ENCODE results near the gene PLA2G4D. TPM values are rescaled to one million over a fixed set of nuclear protein-coding genes. Genes with fewer than 3 reads are reported as not detected.

Gene PLA2G4D
- total RNA-seq, 2 donors from 2014 or later = not detected

GRCh38 chr15:42136513-42136912, 42.2 kb upstream of the PLA2G4D start:
- no peak for TF ChIP-seq CTCF (IDR thresholded peaks at IDR 0.05)
- Histone ChIP-seq H3K4me1 (ENCODE audit: control insufficient read depth in 1 of 2, low read depth in 2 of 2) (no peaks in the 10 kb centered on the region), H3K9me3 (no peaks in the 10 kb centered on the region), H3K27me3 (replicated peaks; ENCODE audit: insufficient read depth) (no peaks in the 10 kb centered on the region), H3K36me3 (no peaks in the 10 kb centered on the region), H3K4me3 (no peak overlapping the region), H3K27ac (no peak overlapping the region)
- DNase-seq (ENCODE audit: low spot score) = no peak
- no peak for ATAC-seq (ENCODE audit: insufficient number of reproducible peaks, low FRiP score, low read depth)

- ATAC-seq (ENCODE audit: insufficient number of reproducible peaks, low FRiP score, low read depth) (no peak), DNase-seq (ENCODE audit: low spot score) (no peak)
- Histone ChIP-seq H3K27me3 (replicated peaks; ENCODE audit: insufficient read depth) (no peaks in the 10 kb centered on the region), H3K36me3 (no peaks in the 10 kb centered on the region), H3K9me3 (no peaks in the 10 kb centered on the region), H3K4me3 (no peak overlapping the region), H3K27ac (no peak overlapping the region), H3K4me1 (ENCODE audit: control insufficient read depth in 1 of 2, low read depth in 2 of 2) (no peaks in the 10 kb centered on the region)
- no peak for TF ChIP-seq CTCF (IDR thresholded peaks at IDR 0.05)
These were observed 41.0 kb upstream of the PLA2G4D start for GRCh38 chr15:42135351-42135750.

GRCh38 chr15:42134617-42135245, 40.4 kb upstream of the PLA2G4D start:
- no peak for ATAC-seq (ENCODE audit: insufficient number of reproducible peaks, low FRiP score, low read depth)
- H3K9me3 ChIP-seq = no peaks in the 10 kb centered on the region
- H3K27ac ChIP-seq = no peak overlapping the region
- H3K36me3 ChIP-seq = no peaks in the 10 kb centered on the region
- no peak for TF ChIP-seq CTCF (IDR thresholded peaks at IDR 0.05)
- H3K4me3 ChIP-seq = no peak overlapping the region
- no peak for DNase-seq (ENCODE audit: low spot score)
- H3K27me3 ChIP-seq (replicated peaks; ENCODE audit: insufficient read depth) = no peaks in the 10 kb centered on the region
- H3K4me1 ChIP-seq (ENCODE audit: control insufficient read depth in 1 of 2, low read depth in 2 of 2) = no peaks in the 10 kb centered on the region

- no peaks in the 10 kb centered on the region for H3K9me3 ChIP-seq
- H3K27ac ChIP-seq = no peak overlapping the region
- no peak for TF ChIP-seq CTCF (IDR thresholded peaks at IDR 0.05)
- H3K27me3 ChIP-seq (replicated peaks; ENCODE audit: insufficient read depth) = no peaks in the 10 kb centered on the region
- no peak for ATAC-seq (ENCODE audit: insufficient number of reproducible peaks, low FRiP score, low read depth)
- no peak for DNase-seq (ENCODE audit: low spot score)
- H3K4me1 ChIP-seq (ENCODE audit: control insufficient read depth in 1 of 2, low read depth in 2 of 2) = no peaks in the 10 kb centered on the region
- H3K36me3 ChIP-seq = no peaks in the 10 kb centered on the region
- no peak overlapping the region for H3K4me3 ChIP-seq
These were observed 39.6 kb upstream of the PLA2G4D start for GRCh38 chr15:42133886-42134502.

GRCh38 chr15:42133356-42133755, 39.0 kb upstream of the PLA2G4D start:
- TF ChIP-seq CTCF (IDR thresholded peaks at IDR 0.05) = no peak
- Histone ChIP-seq H3K4me3 (no peak overlapping the region), H3K27ac (no peak overlapping the region), H3K36me3 (no peaks in the 10 kb centered on the region), H3K4me1 (ENCODE audit: control insufficient read depth in 1 of 2, low read depth in 2 of 2) (no peaks in the 10 kb centered on the region), H3K27me3 (replicated peaks; ENCODE audit: insufficient read depth) (no peaks in the 10 kb centered on the region), H3K9me3 (no peaks in the 10 kb centered on the region)
- DNase-seq (ENCODE audit: low spot score) (no peak), ATAC-seq (ENCODE audit: insufficient number of reproducible peaks, low FRiP score, low read depth) (no peak)

Measured in thoracic aorta (tissue), 2 donors.